Measurements from ENCODE around the gene NDOR1.

GRCh38 chr9:137170486-137171148 is 34.9 kb upstream of the NDOR1 start:
- TF ChIP-seq, protein P1, sequence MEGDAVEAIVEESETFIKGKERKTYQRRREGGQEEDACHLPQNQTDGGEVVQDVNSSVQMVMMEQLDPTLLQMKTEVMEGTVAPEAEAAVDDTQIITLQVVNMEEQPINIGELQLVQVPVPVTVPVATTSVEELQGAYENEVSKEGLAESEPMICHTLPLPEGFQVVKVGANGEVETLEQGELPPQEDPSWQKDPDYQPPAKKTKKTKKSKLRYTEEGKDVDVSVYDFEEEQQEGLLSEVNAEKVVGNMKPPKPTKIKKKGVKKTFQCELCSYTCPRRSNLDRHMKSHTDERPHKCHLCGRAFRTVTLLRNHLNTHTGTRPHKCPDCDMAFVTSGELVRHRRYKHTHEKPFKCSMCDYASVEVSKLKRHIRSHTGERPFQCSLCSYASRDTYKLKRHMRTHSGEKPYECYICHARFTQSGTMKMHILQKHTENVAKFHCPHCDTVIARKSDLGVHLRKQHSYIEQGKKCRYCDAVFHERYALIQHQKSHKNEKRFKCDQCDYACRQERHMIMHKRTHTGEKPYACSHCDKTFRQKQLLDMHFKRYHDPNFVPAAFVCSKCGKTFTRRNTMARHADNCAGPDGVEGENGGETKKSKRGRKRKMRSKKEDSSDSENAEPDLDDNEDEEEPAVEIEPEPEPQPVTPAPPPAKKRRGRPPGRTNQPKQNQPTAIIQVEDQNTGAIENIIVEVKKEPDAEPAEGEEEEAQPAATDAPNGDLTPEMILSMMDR (IDR thresholded peaks at IDR 0.05): no peak
- TF ChIP-seq POLR2A (IDR thresholded peaks at IDR 0.05): no peak

Data from transverse colon (tissue), 3 donors.